ENCODE data around the gene SLX4IP.

The SLX4IP gene

GRCh38 chr20:10498200-10498599 is 63.1 kb downstream of the SLX4IP start:
- DNase-seq, result no peak

DNA sequence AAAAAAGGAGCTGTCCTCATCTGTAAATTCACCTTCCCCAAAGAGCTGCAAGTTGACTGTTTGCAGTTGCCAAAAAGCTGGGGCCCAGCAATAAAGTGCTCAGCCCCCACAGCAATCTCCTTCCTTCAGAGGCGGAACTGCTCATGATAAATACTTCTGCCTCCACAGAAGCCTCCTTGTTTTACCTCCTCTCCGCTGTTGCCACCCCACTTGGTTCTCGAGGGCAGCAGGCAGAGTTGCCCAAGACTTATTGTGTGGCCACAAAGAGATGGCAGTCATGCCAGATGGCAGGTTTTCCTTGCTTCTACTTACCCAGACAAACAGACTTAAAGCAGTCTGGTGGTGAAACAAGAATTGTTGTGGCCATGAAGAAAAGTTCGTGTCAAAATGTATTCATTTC is 66.3 kb downstream of the SLX4IP start:
- DNase-seq, result peak in 1 of 6 experiments; percentile 21

DNA sequence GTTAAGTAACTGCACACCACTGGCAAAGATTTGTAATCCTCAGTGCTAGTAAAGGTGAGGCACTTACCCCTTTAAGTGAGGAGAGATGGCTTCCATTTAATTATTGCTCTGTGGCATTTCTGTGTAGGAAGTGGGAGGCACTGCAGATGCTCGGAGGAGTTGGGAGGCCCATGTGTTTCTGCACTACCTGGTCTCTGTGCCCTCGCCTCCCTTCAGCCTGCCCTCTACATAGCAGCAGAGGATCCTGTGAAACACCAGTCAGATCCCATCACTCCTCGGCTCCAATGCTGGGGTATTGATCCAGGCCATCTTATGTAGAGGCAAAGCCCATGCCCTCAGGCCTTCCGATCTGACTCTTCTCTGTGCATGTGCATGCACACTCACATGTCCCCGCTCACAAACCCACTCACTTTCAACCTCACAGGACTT is 67.0 kb downstream of the SLX4IP start:
- peak in 1 of 6 experiments; percentile 20 for DNase-seq

- no peak for DNase-seq
Measured at GRCh38 chr20:10504608-10504993, 69.5 kb downstream of the SLX4IP start.

DNA sequence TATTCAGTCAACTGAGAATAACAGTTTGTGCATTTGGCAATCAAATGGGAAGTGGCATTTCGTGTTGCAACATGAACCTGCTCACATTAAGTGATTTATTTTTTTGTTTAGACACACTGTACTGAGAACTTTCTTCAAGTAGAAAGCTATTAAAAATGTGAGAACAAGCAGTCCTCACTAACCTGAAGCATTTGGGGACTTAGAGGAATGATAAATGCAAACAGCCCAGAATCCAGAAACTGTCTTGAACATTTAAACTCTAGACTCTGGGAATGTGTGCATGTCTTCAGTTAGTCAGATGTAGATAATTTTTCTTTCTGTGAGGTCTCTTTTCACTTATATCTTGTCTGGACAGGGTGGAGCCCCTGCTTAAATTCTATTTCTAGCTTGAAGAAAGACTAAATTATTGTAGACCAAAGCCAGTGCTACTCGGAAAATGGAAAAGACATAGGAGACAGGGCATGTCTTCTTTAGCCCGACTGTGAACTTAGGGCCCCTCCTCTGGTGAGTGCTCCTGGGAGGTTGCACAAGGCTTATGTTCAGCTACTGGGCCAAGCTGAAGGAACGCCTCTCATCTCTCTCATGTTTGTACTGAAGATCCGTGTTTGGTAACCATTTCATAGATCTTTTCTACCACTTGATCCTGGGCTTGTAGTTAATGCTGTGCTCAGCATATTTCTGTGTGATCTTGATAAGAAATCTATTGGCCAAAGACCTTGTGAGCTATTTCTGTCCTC is 70.1 kb downstream of the SLX4IP start:
- DNase-seq, result no peak

GRCh38 chr20:10505827-10506226 is 70.7 kb downstream of the SLX4IP start:
- DNase-seq, result no peak

GRCh38 chr20:10507052-10507451 is 71.9 kb downstream of the SLX4IP start:
- no peak for DNase-seq

DNA sequence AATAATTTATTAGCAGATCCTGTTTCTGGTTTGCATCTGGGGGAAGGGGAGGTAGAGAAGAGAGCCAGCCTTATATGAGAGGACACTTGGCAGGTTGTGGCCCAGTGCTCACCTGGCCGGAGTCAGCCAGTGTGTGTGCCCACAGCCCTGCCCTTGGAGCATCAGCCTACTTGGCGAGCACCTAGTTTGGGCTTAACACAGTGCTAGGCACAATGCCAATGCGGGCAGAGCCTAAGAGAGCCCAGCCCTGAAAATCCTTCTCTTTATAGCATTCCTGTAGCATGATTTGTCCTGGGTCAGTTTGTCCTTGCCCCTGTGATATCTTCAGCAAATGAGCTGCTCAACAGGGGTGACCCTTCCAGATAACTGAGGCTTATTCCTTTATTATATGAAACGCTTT is 73.0 kb downstream of the SLX4IP start:
- DNase-seq, result no peak

GRCh38 chr20:10508468-10509251 is 73.6 kb downstream of the SLX4IP start:
- no peak for DNase-seq

- DNase-seq, result no peak
Measured at GRCh38 chr20:10509376-10509775, 74.3 kb downstream of the SLX4IP start.

DNA sequence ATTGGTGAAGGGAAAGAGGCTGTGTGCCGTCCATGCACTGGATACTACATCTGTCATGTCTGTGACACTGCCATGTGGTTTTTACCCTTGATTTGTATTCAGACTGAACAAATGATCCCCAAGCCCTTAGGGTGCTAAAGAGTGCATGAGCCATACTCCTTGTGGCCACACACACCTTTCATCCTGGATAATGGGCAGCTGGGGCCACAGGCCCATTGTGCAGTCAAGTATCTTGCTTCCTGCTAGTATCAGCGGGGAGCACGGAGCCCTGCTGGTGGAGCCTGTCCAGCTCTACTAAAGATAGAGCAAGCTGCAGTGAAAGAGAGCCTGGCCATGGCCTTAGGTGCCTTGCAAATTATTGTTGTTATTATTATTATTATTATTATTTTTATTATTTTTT is 75.1 kb downstream of the SLX4IP start:
- no peak for DNase-seq

GRCh38 chr20:10511170-10511508 is 76.0 kb downstream of the SLX4IP start:
- no peak for DNase-seq

DNA sequence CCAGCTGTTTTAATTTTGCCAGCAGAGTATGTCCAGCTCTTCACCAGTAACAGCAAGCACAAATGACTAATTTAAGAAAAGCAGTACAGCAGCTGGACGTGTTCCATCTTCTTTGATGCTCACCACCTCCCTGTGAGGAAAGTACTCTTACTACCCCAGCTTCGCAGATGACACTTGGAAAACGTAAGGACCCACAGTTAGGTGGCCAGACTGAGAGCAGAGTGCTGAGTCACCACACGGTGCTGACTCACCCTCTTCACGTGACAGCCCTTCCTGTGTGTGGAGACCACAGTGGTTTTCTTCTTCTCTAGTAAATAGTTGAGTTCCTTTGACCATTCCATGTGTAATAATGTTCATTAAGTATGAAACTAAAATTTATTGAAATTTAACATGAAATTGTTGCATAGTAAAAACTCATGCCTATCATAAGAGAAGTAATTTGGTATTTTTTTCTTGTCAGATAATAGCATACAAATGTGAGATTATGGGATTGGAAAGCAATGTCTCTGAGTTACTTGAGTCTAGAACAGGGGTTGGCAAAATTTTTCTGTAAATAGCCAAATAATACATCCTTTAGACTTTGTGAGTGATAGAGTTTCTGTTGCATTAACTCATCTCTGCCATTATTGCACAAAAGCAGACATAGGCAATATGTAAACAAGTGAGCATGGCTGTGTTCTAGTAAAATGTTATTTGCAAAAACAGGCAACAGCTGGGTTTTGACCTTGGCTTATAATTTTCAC is 76.6 kb downstream of the SLX4IP start:
- DNase-seq, result no peak

- no peak for DNase-seq
Measured at GRCh38 chr20:10513061-10513460, 78.0 kb downstream of the SLX4IP start.

DNA sequence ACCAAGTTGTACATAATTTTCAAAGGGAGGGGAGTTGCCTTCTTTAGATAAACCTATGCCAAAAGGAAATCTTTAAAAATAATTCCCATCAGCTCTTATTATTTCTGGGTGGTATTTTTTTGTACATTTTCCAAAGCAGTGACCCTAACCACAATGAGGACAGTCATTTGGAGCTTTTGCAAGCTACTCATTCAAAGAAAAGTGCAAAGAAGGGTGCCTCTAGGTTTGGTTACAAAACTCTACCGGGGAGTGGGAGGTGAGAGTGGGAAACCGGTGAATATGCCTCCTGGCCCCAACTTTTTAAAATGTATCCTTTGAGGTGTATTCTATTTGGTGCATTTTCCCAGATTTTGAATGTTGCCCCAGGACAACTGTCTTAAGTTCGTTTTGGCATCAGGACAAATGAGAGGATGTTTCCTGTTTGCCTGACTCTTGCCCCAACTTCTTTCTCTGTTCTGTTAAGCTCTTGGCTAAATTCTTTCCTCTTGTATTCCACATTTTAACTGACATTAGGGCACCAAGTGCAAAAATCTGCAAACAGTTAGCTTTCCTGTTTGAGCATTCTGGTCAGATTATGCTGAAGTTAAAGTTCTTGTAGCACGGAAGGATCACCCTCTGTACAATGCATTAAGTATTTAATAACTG is 78.9 kb downstream of the SLX4IP start:
- DNase-seq, result no peak

- DNase-seq, result no peak
Measured at GRCh38 chr20:10516529-10516928, 81.4 kb downstream of the SLX4IP start.

- no peak for DNase-seq
Measured at GRCh38 chr20:10519361-10520046, 84.4 kb downstream of the SLX4IP start.

- no peak for DNase-seq
Measured at GRCh38 chr20:10520528-10520927, 85.4 kb downstream of the SLX4IP start.

DNA sequence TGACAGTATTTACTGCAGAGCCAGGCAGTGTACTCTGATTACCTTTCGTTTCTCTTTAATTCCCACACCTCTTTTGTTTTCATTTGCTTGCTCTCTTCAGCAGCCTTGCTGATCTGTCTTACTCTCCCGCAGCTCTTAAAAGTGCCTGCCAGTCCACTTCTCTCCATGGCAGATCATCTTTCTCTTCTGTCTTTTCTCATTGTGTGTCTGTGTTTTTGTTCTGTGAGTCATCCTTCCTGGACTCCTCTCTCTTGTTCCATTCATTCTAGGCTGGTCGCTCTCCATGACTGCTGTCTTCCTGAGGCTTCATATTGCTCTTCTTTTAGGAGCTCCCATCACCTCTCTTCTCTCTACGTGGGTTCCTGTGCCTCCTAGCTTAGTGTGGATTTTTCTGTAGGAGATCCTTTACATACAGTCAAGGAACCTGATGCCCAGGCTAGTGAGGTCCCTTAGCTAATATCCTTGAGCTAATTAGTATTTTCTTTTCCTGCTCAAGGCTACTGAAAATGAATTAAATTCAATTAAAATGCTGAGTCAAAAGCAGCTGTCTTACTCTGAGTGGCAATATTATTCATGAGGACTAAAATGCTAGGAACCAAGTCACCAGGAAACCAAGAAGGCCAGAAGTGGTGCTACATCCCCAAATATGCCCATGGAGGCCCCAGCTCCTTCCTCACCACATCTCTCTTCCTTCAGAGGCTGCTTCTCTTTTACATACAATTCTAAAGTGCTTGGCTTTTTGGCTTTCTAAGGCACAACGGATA is 86.1 kb downstream of the SLX4IP start:
- DNase-seq, result no peak

GRCh38 chr20:10521836-10522235 is 86.7 kb downstream of the SLX4IP start:
- DNase-seq, result no peak

DNA sequence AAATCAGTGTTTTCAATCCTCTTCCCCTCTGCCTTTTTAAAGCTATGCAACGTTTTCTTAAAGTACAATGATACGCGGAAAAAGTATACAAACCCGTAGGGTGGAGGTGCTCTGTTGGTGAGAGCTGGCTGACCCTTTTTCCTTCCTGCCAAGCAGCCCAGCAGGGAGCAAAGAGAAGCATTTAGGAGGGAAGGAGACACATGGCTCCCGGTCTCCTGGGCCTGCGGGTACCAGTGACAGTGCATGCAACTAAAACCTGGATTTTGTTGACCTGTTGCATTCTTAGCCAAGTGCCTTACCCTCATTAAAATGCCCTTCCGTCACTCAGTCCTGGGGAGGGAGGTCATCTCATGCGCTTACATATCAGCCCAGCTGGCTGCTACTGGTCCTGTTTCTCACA is 87.2 kb downstream of the SLX4IP start:
- DNase-seq, result no peak

GRCh38 chr20:10523443-10523842 is 88.3 kb downstream of the SLX4IP start:
- DNase-seq, result no peak

Data from stimulated activated naive CD4-positive, alpha-beta T cell (primary cell).